Activated naive CD8-positive, alpha-beta T cell (primary cell): Measurements from ENCODE around the gene TSHZ3.

Experiments used
- H3K27ac Mint-ChIP-seq: one replicate; pipeline ENCODE4 v1.8.0; 2021; ENCODE audit warnings: mixed read lengths
- H3K27me3 Mint-ChIP-seq: one replicate; pipeline ENCODE4 v1.8.0; 2021; ENCODE audit warnings: mixed read lengths
- H3K36me3 Mint-ChIP-seq: one replicate; pipeline ENCODE4 v1.8.0; 2021; ENCODE audit warnings: mixed read lengths
- H3K4me1 Mint-ChIP-seq: one replicate; pipeline ENCODE4 v1.8.0; 2021; ENCODE audit warnings: low read depth, mixed read lengths
- H3K4me3 Mint-ChIP-seq: one replicate; pipeline ENCODE4 v1.8.0; 2021; ENCODE audit warnings: mild to moderate bottlenecking, mixed read lengths
- H3K9me3 Mint-ChIP-seq: one replicate; pipeline ENCODE4 v1.8.0; 2021; ENCODE audit warnings: low read depth, mixed read lengths

Gene TSHZ3

DNA sequence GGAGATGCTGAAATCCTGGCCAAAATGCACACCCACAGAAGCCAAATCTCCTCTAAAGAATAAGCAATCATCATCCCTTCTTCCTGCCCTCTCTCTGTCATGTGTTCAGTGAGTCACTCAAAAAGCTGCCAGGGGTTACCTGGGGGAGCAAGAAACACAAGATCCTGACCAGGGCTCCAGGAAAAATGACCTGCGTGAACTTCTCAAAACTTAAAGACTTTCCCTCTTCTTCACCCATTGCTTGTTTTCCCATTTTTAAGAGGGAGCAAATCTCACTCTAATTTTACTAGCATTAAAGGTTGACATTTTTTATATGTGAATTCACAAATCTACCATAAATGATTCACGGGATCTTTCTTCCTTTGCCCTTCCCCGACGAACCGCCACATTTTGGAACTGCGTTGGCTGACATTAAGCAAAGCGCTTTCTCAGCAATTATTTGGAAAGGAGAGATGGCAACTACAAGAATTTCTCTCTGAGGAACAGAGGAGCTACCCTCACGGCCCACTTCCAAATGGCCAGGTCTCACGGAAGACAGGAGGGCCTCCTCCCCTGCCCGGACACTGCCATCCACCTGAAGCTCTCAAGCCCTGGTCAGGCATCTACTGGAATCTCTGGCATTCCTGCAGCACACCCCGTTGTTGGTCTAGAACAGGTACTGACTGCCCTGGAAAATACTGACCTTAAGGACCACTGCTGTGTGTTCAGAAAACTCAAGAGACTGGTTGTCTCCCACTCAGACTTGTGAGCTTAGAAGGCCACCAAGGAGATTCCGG is 14.2 kb downstream of the TSHZ3 start:
- Mint-ChIP-seq H3K4me1 (peaks cover 14% of the 10 kb centered on the region), H3K9me3 (no peaks in the 10 kb centered on the region), H3K27me3 (peaks cover 9% of the 10 kb centered on the region), H3K27ac (no peak overlapping the region), H3K4me3 (no peak overlapping the region), H3K36me3 (no peaks in the 10 kb centered on the region)

DNA sequence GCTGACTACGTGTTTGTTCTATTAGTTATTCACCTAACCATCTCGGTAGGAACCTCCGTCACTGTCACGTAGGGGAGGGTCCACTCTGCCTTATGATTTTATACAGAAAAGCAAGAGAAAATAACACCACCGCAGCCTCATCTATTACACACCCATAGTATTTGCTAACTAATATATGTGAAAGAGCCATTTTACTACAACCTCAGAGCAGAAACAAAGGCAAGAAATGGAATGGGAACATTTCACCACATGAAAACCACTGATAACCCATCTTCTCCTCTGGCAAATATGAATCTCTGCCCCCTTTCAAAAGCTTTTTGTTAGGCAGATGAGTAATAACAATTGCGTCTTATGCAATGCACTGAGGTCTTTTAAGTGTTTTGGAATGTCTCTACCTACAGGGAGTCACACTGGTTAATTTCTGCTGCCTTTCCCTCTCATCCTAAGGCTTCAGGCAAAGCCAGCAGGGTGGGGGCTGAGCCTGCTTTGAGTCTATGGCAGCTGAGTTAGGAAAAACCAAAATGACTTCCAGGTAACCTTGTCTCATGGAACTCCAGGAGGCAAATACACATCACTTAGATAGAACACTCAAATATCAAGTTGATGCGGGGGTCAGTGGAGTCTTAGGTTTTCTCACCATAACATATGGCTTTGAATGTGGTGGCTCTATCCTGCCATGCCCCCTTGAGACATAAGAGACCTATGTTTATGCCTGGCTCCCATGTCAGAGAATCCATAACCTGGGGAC is 15.0 kb downstream of the TSHZ3 start:
- Mint-ChIP-seq H3K4me1 (peaks cover 7% of the 10 kb centered on the region), H3K36me3 (no peaks in the 10 kb centered on the region), H3K27ac (no peak overlapping the region), H3K4me3 (no peak overlapping the region), H3K9me3 (no peaks in the 10 kb centered on the region), H3K27me3 (peaks cover 9% of the 10 kb centered on the region)

DNA sequence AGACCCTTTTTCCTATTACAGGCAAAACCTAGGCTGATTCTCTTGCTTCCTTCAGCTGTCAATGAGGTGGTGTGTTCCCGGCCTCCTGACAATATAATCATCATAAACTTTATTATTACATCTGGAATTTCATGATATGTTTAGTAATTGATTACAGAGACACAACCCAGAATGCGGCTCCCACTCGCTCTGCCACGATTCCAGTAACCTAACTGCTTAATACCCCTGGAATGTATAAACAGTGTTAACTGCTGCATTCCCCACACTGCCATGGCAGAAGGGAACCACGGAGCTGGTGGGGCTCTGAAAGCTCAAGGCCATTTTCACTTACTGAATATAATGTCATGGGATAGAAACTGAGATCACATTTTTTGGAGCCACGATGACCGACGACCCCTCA is 17.1 kb downstream of the TSHZ3 start:
- Mint-ChIP-seq H3K9me3 (no peaks in the 10 kb centered on the region), H3K27me3 (peaks cover 5% of the 10 kb centered on the region), H3K36me3 (no peaks in the 10 kb centered on the region), H3K4me3 (no peak overlapping the region), H3K27ac (no peak overlapping the region), H3K4me1 (no peaks in the 10 kb centered on the region)

DNA sequence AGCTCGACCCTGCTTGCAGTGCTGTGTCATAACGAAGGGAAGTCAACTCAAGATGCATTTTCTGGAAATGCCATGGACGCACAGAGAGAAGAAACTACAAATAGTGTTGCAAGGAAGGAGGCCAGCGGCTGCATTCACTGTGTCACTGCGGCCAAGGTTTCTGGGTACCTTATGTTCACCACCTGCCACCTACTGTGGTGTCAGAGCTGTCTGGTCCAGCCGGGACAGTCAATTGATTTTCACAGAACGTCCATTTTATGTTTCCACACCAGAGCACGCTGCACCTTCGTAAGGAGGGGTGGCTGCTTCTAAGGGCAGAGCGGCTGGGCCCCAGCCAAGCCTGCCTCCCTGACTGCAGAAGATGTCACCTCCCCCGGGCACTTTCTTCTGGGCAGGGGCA is 17.7 kb downstream of the TSHZ3 start:
- H3K4me1 Mint-ChIP-seq, result no peaks in the 10 kb centered on the region
- no peak overlapping the region for H3K27ac Mint-ChIP-seq
- peaks cover 5% of the 10 kb centered on the region for H3K27me3 Mint-ChIP-seq
- H3K4me3 Mint-ChIP-seq, result no peak overlapping the region
- H3K9me3 Mint-ChIP-seq, result no peaks in the 10 kb centered on the region
- H3K36me3 Mint-ChIP-seq, result no peaks in the 10 kb centered on the region

DNA sequence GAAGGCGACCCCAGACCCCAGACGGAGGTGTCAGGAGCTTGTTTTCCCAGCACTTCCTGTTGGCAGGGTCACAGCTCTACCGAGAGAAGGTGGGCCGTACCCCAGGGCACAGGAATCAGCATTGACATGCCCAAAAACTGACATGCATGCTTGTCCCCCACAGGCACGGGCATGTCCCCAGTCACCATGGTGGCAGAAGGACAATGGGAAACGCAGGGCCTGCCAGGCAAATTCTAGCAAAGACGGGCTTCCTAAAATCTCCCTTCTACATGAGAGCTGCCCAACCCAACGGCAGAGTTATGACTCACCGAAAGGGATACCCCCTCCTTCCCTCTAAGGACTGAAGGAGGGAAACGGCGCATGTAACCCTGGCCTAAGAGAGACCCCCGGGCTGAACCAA is 18.5 kb downstream of the TSHZ3 start:
- Mint-ChIP-seq H3K36me3 (no peaks in the 10 kb centered on the region), H3K27me3 (no peaks in the 10 kb centered on the region), H3K9me3 (no peaks in the 10 kb centered on the region), H3K4me1 (no peaks in the 10 kb centered on the region), H3K27ac (no peak overlapping the region), H3K4me3 (no peak overlapping the region)

DNA sequence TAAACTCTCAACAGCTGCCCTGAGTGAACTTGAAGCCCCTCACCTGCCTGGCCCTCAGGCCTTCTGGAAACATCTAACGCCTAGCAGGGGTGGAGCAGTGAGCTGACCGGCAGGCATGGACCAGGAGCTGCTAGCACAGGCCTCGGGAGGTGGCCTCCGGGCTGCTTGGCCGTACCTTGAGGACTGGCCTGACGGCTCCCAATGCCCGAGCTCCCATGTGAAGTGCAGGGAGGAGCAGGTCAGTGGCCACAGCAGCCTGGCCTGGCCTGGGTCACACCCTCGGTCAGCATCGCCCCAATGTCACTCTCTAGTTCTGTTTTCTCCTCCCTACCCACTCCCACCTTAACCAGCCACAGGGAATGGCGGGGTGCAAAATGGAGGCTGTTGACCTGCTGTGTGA is 19.0 kb downstream of the TSHZ3 start:
- H3K9me3 Mint-ChIP-seq, result no peaks in the 10 kb centered on the region
- no peaks in the 10 kb centered on the region for H3K4me1 Mint-ChIP-seq
- H3K36me3 Mint-ChIP-seq, result no peaks in the 10 kb centered on the region
- no peak overlapping the region for H3K4me3 Mint-ChIP-seq
- no peak overlapping the region for H3K27ac Mint-ChIP-seq
- peaks cover under 1% of the 10 kb centered on the region for H3K27me3 Mint-ChIP-seq

DNA sequence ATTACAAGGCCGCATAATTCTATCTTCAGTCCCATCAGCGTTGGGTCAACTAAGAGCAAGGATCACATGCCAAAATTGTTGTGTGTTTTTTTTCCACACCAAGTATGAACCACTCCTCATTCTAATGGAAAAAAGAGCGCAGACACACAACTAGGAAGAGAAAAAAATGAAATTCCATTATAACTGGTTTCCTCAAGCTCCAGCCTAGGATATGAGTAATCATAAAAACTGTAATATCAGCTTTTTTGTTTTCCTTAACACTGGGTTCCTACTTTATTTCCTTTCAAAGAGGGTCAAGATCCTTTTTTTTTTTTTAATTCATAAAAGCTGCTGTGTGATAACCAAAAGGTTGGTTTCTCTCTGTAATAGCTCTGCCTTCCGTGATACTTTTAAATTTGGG is 19.4 kb downstream of the TSHZ3 start:
- Mint-ChIP-seq H3K9me3 (no peaks in the 10 kb centered on the region), H3K36me3 (no peaks in the 10 kb centered on the region), H3K4me3 (no peak overlapping the region), H3K4me1 (no peaks in the 10 kb centered on the region), H3K27ac (no peak overlapping the region), H3K27me3 (peaks cover 4% of the 10 kb centered on the region)

DNA sequence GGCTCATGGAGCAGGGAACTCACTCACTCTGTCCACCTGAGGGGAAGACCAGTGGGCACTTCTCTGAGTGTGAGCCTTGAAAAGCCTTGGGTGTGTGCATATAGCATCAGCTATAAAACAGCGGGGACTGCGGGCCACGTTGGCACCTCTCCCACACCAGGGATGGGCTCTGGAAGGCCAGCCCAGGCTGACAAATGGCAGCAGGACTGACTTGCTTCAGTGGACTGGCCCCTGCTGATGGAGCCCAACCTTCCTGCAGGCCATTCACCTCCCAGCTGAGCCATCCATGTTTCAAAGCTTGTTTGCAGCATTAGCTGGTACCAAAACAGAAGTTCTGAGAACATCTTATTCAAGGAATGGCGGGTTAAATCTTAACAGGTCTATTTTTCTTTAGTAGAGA is 21.0 kb downstream of the TSHZ3 start:
- Mint-ChIP-seq H3K36me3 (no peaks in the 10 kb centered on the region), H3K4me3 (no peak overlapping the region), H3K27me3 (peaks cover 4% of the 10 kb centered on the region), H3K9me3 (no peaks in the 10 kb centered on the region), H3K4me1 (no peaks in the 10 kb centered on the region), H3K27ac (no peak overlapping the region)

DNA sequence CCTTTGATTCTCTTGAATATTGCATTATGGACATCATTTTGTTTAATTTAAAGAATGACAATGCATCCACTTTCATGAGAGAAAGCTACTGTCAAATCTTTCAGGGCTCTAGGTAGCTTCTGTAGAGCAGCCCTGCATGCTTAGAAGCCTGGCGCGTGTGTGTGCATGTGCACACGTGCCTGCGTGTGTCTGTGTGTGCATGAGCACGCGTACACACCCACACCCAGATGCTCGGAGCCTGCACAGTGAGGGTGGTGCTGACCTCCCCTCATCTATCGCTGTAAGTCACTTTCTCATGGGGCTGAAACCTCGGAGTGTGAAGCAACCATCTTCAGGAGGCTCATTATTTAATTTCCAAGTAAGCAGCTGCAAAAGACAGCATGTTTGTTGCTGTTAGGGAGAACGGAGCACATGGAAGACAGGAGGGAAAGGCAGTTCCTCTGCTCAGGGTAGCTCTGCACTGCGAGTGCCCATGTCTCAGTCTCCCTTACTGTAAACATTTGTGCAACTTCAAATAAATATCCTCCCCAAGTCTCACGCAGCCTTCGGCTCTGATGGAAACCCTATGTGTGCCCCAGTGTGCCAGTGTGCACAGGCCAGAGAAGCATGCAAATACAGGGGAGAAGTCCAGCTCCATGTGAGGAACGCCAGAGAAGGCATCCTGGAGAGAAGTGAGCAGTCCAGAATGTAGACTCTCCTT is 22.8 kb downstream of the TSHZ3 start:
- H3K27ac Mint-ChIP-seq, result no peak overlapping the region
- peaks cover 5% of the 10 kb centered on the region for H3K27me3 Mint-ChIP-seq
- no peaks in the 10 kb centered on the region for H3K9me3 Mint-ChIP-seq
- H3K4me1 Mint-ChIP-seq, result no peaks in the 10 kb centered on the region
- H3K4me3 Mint-ChIP-seq, result no peak overlapping the region
- H3K36me3 Mint-ChIP-seq, result no peaks in the 10 kb centered on the region

DNA sequence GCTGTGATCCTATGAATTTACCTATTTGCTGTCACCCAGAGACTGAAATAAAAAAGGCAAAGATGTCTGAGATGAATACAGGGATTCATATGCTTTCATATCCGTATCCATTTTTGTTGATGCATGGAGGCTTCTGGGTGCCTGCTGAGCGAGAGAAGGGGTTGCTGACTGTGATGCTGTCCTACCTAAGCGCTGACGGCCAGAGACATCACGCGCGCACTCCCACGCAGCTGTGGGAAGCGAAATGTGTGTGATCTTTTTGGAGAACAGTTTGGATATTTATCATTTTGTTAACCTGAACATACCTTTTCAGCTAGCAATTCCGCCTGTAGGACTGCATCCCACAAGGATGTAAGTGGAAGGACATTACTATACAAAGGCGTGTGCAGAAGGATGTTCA is 23.9 kb downstream of the TSHZ3 start:
- H3K9me3 Mint-ChIP-seq, result no peaks in the 10 kb centered on the region
- H3K27ac Mint-ChIP-seq, result no peak overlapping the region
- H3K36me3 Mint-ChIP-seq, result no peaks in the 10 kb centered on the region
- peaks cover 6% of the 10 kb centered on the region for H3K27me3 Mint-ChIP-seq
- no peak overlapping the region for H3K4me3 Mint-ChIP-seq
- no peaks in the 10 kb centered on the region for H3K4me1 Mint-ChIP-seq

DNA sequence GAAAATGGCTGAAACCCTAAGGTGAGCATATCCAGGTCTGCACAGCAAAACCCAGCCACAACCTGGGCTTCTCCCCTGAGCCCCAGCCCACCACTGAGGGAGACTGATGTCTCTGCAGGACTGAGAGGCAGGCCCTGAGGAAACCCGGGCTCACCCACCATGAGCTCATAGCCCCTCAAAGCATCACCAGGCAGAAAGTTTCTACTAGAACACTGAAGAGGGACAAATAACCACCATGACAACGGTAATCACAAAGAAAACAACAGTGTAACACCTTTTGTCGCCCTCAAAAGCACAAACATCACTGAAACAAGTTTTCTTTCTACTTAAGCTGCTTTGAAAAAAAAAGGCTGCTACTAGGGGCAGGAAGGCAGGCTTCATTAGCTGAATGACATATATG is 29.8 kb downstream of the TSHZ3 start:
- Mint-ChIP-seq H3K36me3 (no peaks in the 10 kb centered on the region), H3K27ac (no peak overlapping the region), H3K9me3 (no peaks in the 10 kb centered on the region)

DNA sequence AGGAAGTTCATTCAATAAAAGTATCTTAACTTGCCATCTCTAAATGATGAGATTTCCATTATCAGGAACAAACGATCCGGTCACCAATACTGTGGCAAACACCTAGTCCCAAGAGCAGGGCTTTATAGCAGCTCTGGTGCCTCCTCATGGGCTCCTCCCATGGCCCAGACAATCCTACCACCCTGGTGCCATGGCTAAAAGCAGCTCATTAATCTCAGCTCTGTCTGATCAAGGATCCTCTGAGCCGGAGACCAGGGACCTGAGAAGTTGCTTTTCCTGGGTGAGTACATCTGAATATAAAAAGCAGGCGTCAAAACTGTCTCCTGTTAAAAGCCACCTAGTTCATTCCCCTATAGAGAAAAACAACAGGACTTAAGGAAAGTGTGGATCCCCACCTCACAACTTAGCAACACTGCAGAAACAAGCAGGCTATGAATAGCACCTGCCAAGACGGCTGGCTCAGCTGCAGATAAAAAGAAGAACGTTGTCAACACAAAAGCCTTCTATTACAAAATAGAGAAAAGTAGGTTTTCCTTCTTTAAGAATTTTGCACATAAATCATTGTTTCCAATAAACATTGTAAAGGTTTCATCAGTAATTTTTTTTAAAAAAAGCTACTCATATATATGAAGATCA is 30.3 kb downstream of the TSHZ3 start:
- Mint-ChIP-seq H3K9me3 (no peaks in the 10 kb centered on the region), H3K4me1 (no peaks in the 10 kb centered on the region)

More for the DNA sequence above, 29.8 kb downstream of the TSHZ3 start:
- Mint-ChIP-seq H3K4me3 (no peak overlapping the region), H3K4me1 (no peaks in the 10 kb centered on the region), H3K27me3 (peaks cover 2% of the 10 kb centered on the region)

DNA sequence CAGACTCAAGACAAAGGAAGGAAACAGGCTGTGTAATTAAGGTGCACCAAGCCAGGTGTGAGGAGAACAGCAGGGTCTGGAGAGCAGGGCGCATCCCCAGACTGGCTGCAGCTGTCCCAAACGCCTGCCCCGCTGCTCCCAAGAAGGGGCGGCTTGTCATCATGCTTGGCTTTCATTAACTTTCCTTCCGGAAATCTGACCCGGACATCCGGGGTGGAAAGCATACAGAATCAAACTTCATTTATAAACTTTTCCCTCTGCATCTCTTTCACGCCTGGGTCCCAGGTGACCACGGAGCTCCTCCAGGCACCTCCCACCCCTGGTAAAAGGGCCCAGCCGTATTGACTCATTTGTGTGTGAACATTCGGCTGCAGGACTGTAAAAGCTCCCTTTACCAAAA is 31.7 kb downstream of the TSHZ3 start:
- Mint-ChIP-seq H3K27ac (no peak overlapping the region), H3K4me3 (no peak overlapping the region), H3K27me3 (peaks cover 2% of the 10 kb centered on the region), H3K36me3 (no peaks in the 10 kb centered on the region), H3K9me3 (no peaks in the 10 kb centered on the region), H3K4me1 (no peaks in the 10 kb centered on the region)

More for the DNA sequence above, 30.3 kb downstream of the TSHZ3 start:
- Mint-ChIP-seq H3K27me3 (peaks cover 2% of the 10 kb centered on the region), H3K27ac (no peak overlapping the region), H3K36me3 (no peaks in the 10 kb centered on the region), H3K4me3 (no peak overlapping the region)

DNA sequence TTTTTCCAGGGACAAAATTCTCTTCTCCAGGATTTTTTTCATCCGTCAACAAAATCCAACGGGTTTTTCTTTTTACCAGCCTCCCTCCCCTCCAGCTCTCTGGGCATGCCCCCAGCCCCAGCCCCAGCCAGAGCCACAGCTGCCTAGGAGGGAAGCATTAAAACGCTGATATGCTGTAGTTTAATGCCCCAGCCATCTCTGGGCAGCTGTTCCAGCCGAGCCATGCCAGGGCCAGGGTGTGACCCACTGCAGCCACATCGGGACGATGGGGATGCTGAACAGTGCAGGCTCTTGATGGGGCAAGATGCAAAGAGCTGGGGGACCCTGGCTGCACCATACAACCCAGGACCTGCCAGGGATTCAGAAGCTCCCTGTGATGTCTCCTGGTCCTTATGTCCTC is 32.1 kb downstream of the TSHZ3 start:
- Mint-ChIP-seq H3K4me3 (no peak overlapping the region), H3K36me3 (no peaks in the 10 kb centered on the region), H3K27me3 (peaks cover 2% of the 10 kb centered on the region), H3K9me3 (no peaks in the 10 kb centered on the region), H3K27ac (no peak overlapping the region), H3K4me1 (no peaks in the 10 kb centered on the region)
